GM18499 (cell line): ENCODE measurements around the gene PTPRQ.
"Not testable (repeated sequence)": the region's sequence is repeated elsewhere in the genome, so short reads cannot be mapped to it uniquely, and the experiment has no call there.

Source experiments
- ATAC-seq: cut with Tn5 transposase; IDR thresholded peaks from one replicate; pipeline ENCODE4 v1.9.1; 2021; ENCODE audit warnings: moderate number of reproducible peaks; ENCODE audit not compliant: insufficient read depth, unreplicated experiment

PTPRQ gene

GRCh38 chr12:80625051-80625450, 181.0 kb downstream of the PTPRQ start:
- no peak for ATAC-seq

- no peak for ATAC-seq
Measured at GRCh38 chr12:80625901-80626300, 181.9 kb downstream of the PTPRQ start.

- ATAC-seq = no peak
Measured at GRCh38 chr12:80627782-80628181, 183.7 kb downstream of the PTPRQ start.

GRCh38 chr12:80632835-80633234, 188.8 kb downstream of the PTPRQ start:
- ATAC-seq = no peak

GRCh38 chr12:80634903-80635302, 190.9 kb downstream of the PTPRQ start:
- ATAC-seq = no peak

GRCh38 chr12:80636832-80637231, 192.8 kb downstream of the PTPRQ start:
- ATAC-seq = no peak

GRCh38 chr12:80641936-80642335, 197.9 kb downstream of the PTPRQ start:
- ATAC-seq = no peak

GRCh38 chr12:80643961-80644360, 199.9 kb downstream of the PTPRQ start:
- no peak for ATAC-seq

- no peak for ATAC-seq
Measured at GRCh38 chr12:80648881-80649280, 204.8 kb downstream of the PTPRQ start.

GRCh38 chr12:80655751-80656150, 211.7 kb downstream of the PTPRQ start:
- no peak for ATAC-seq

- no peak for ATAC-seq
Measured at GRCh38 chr12:80659512-80660063, 215.6 kb downstream of the PTPRQ start.

GRCh38 chr12:80662586-80662985, 218.6 kb downstream of the PTPRQ start:
- no peak for ATAC-seq

GRCh38 chr12:80670214-80670613, 226.2 kb downstream of the PTPRQ start:
- ATAC-seq = no peak

- not testable (repeated sequence) for ATAC-seq
Measured at GRCh38 chr12:80676042-80676636, 232.1 kb downstream of the PTPRQ start.

GRCh38 chr12:80676856-80677255, 232.8 kb downstream of the PTPRQ start:
- no peak for ATAC-seq

GRCh38 chr12:80677994-80678393, 234.0 kb downstream of the PTPRQ start:
- ATAC-seq = no peak

- ATAC-seq = no peak
Measured at GRCh38 chr12:80679346-80680131, 235.5 kb downstream of the PTPRQ start.

GRCh38 chr12:80681287-80681686, 237.3 kb downstream of the PTPRQ start:
- no peak for ATAC-seq

- ATAC-seq = no peak
Measured at GRCh38 chr12:80681786-80682185, 237.8 kb downstream of the PTPRQ start.

- no peak for ATAC-seq
Measured at GRCh38 chr12:80684077-80684495, 240.1 kb downstream of the PTPRQ start.

- no peak for ATAC-seq
Measured at GRCh38 chr12:80690090-80690489, 246.1 kb downstream of the PTPRQ start.

GRCh38 chr12:80690513-80690912, 246.5 kb downstream of the PTPRQ start:
- ATAC-seq = no peak
